ENCODE data around the gene RGS6.

GRCh38 chr14:72024043-72024407 lies 91.8 kb downstream of the RGS6 start:
- TF ChIP-seq CTCF (IDR thresholded peaks at IDR 0.05; ENCODE audit: insufficient read depth, low read depth, low read length), result peak; percentile 37
- TF ChIP-seq EZH2 (IDR thresholded peaks at IDR 0.05; ENCODE audit: insufficient read depth, low read length), result no peak

Measured in astrocyte (in vitro differentiated cells and primary cell).